ENCODE data around the gene SIM1.

DNA sequence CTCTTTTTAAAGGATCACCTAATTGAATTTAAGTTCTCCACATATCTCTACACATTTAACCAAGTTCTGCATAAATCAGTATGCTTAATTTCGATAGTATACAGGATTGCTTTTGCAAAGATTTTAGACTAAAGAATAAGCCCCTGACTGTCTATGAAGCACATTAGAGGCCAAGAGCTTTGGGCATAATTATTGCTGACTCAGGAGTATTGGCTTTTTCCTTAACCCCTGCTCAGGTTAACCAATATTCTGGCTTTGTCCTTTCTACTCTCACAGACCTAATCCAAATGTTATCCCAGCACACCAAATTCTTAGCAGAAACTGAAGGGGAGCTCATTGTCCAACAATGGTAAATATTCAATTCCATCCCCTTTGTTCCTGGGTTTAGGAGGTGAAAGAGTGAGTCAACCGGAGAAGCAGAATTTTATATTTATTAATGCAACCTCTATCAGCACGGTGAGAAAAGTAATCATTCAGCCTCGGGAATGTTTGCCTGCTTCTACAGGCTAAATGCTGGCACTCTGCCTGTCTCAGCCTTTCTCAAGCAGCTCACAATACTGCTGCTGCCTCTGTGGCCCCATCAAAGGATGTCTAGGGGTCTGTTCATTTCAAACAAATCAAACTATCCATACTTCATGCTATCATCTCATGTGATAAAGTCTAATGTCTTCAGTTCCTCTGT, 125.0 kb downstream of the SIM1 start:
- TF ChIP-seq, protein P1, sequence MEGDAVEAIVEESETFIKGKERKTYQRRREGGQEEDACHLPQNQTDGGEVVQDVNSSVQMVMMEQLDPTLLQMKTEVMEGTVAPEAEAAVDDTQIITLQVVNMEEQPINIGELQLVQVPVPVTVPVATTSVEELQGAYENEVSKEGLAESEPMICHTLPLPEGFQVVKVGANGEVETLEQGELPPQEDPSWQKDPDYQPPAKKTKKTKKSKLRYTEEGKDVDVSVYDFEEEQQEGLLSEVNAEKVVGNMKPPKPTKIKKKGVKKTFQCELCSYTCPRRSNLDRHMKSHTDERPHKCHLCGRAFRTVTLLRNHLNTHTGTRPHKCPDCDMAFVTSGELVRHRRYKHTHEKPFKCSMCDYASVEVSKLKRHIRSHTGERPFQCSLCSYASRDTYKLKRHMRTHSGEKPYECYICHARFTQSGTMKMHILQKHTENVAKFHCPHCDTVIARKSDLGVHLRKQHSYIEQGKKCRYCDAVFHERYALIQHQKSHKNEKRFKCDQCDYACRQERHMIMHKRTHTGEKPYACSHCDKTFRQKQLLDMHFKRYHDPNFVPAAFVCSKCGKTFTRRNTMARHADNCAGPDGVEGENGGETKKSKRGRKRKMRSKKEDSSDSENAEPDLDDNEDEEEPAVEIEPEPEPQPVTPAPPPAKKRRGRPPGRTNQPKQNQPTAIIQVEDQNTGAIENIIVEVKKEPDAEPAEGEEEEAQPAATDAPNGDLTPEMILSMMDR (IDR thresholded peaks at IDR 0.05; ENCODE audit: poor library complexity), result no peak
- no peak for TF ChIP-seq EZH2phosphoT487 (IDR thresholded peaks at IDR 0.05; ENCODE audit: low read depth, severe bottlenecking, unreplicated experiment)

Measured in hepatocyte (in vitro differentiated cells).